HEK293 (cell line): Measurements from ENCODE around the gene SYNE3.

Experiments
- CTCF ChIA-PET: fragments of 350-600 bp; formaldehyde crosslinking; extraction: SDS; loops from one replicate; lab custom pipeline; 2021; ENCODE audit warnings: antibody characterized with exemption; lab: Yijun Ruan, JAX
- POLR2A ChIA-PET: fragments of 300-600 bp; formaldehyde crosslinking; extraction: SDS; loops from one replicate; lab custom pipeline; 2020; ENCODE audit warnings: antibody characterized with exemption, inconsistent platforms; lab: Yijun Ruan, JAX
- H3K27ac ChIP-seq: fragments of 200-500 bp; sonication (Bioruptor generic); 2 replicates; pipeline ENCODE4 v1.5.1; 2014; ENCODE audit warnings: low read depth, low read length, control low read depth, inconsistent platforms; ENCODE audit errors: extremely low read depth
- H3K36me3 ChIP-seq, 2 experiments: fragments of 200-500 bp in 1 of 2; sonication (Bioruptor generic) in 1 of 2; 1 replicate in 1 of 2; 2 replicates in 1 of 2; pipeline ENCODE4 v1.5.1; 2014 to 2017; ENCODE audit warnings: inconsistent platforms in 2 of 2, low read length in 2 of 2; ENCODE audit not compliant: control insufficient read depth in 2 of 2, insufficient read depth in 1 of 2
- H3K4me1 ChIP-seq: fragments of 200-500 bp; sonication (Bioruptor generic); 2 replicates; pipeline ENCODE4 v1.5.1; 2014; ENCODE audit warnings: mild to moderate bottlenecking, low read length, inconsistent platforms; ENCODE audit not compliant: control insufficient read depth, insufficient read depth
- H3K4me3 ChIP-seq: 2 replicates; pipeline ENCODE4 v1.5.1; 2011; ENCODE audit warnings: low read depth, mild to moderate bottlenecking, control low read depth, low read length, moderate library complexity
- H3K9me3 ChIP-seq: fragments of 200-500 bp; sonication (Bioruptor generic); 2 replicates; pipeline ENCODE4 v1.5.1; 2014; ENCODE audit warnings: low read depth, low read length, inconsistent platforms; ENCODE audit not compliant: control insufficient read depth, insufficient read depth
- CTCF ChIP-seq: fragments of 450-650 bp; formaldehyde crosslinking; IDR thresholded peaks from 2 replicates; pipeline ENCODE4 v1.5.1; 2016; ENCODE audit warnings: missing biosample characterization, missing genetic modification characterization
- IKZF3 ChIP-seq: fragments of 450-650 bp; IDR thresholded peaks from 2 replicates; pipeline ENCODE4 v1.5.0; 2018; ENCODE audit warnings: missing biosample characterization, mild to moderate bottlenecking, missing genetic modification characterization, moderate library complexity
- KLF1 ChIP-seq: fragments of 450-650 bp; formaldehyde crosslinking; IDR thresholded peaks from 2 replicates; pipeline ENCODE4 v1.5.1; 2016; ENCODE audit warnings: missing biosample characterization, missing genetic modification characterization
- ZBTB26 ChIP-seq: fragments of 450-650 bp; formaldehyde crosslinking; optimal IDR thresholded peaks from 2 replicates; pipeline ENCODE3; 2016; ENCODE audit warnings: missing biosample characterization, mild to moderate bottlenecking, missing genetic modification characterization
- ZEB2 ChIP-seq: fragments of 450-650 bp; formaldehyde crosslinking; IDR thresholded peaks from 2 replicates; pipeline ENCODE4 v1.5.1; 2016; ENCODE audit warnings: missing biosample characterization, missing genetic modification characterization
- ZIC2 ChIP-seq: fragments of 450-650 bp; formaldehyde crosslinking; IDR thresholded peaks from 2 replicates; pipeline ENCODE4 v1.5.1; 2016; ENCODE audit warnings: missing biosample characterization, missing genetic modification characterization
- ZNF112 ChIP-seq: fragments of 450-650 bp; formaldehyde crosslinking; IDR thresholded peaks from 2 replicates; pipeline ENCODE4 v1.5.0; 2017; ENCODE audit warnings: missing biosample characterization, missing genetic modification characterization
- ZNF146 ChIP-seq: fragments of 450-650 bp; formaldehyde crosslinking; IDR thresholded peaks from 2 replicates; pipeline ENCODE4 v1.5.1; 2016; ENCODE audit warnings: missing biosample characterization, missing genetic modification characterization
- ZNF148 ChIP-seq: fragments of 450-650 bp; formaldehyde crosslinking; IDR thresholded peaks from 2 replicates; pipeline ENCODE4 v1.5.0; 2017; ENCODE audit warnings: missing biosample characterization, missing genetic modification characterization, borderline replicate concordance
- ZNF157 ChIP-seq: fragments of 450-650 bp; formaldehyde crosslinking; IDR thresholded peaks from 2 replicates; pipeline ENCODE4 v1.5.1; 2016; ENCODE audit warnings: missing biosample characterization, missing genetic modification characterization
- ZNF184 ChIP-seq: fragments of 450-650 bp; IDR thresholded peaks from 2 replicates; pipeline ENCODE4 v1.5.1; 2018; ENCODE audit warnings: missing biosample characterization, mild to moderate bottlenecking, missing genetic modification characterization
- ZNF280C ChIP-seq: fragments of 450-650 bp; formaldehyde crosslinking; IDR thresholded peaks from 2 replicates; pipeline ENCODE4 v1.5.1; 2016; ENCODE audit warnings: missing biosample characterization, missing genetic modification characterization
- ZNF341 ChIP-seq: fragments of 450-650 bp; formaldehyde crosslinking; IDR thresholded peaks from 2 replicates; pipeline ENCODE4; 2016; ENCODE audit warnings: low read depth, missing biosample characterization, missing genetic modification characterization
- ZNF362 ChIP-seq: fragments of 450-650 bp; formaldehyde crosslinking; IDR thresholded peaks from 2 replicates; pipeline ENCODE4 v1.5.1; 2016; ENCODE audit warnings: missing biosample characterization, missing genetic modification characterization
- ZNF423 ChIP-seq: fragments of 450-650 bp; formaldehyde crosslinking; IDR thresholded peaks from 2 replicates; pipeline ENCODE4 v1.5.1; 2016; ENCODE audit warnings: missing biosample characterization, missing genetic modification characterization
- ZNF433 ChIP-seq: fragments of 450-650 bp; formaldehyde crosslinking; IDR thresholded peaks from 2 replicates; pipeline ENCODE4 v1.5.1; 2016; ENCODE audit warnings: missing biosample characterization, missing genetic modification characterization, low read depth
- ZNF510 ChIP-seq: fragments of 450-650 bp; formaldehyde crosslinking; IDR thresholded peaks from 2 replicates; pipeline ENCODE4 v1.5.1; 2018; ENCODE audit warnings: mild to moderate bottlenecking, missing genetic modification characterization, missing biosample characterization; ENCODE audit not compliant: insufficient replicate concordance
- ZNF514 ChIP-seq: fragments of 450-650 bp; formaldehyde crosslinking; IDR thresholded peaks from 2 replicates; pipeline ENCODE4 v1.5.1; 2016; ENCODE audit warnings: missing biosample characterization, missing genetic modification characterization
- ZNF571 ChIP-seq: fragments of 450-650 bp; formaldehyde crosslinking; IDR thresholded peaks from 2 replicates; pipeline ENCODE4 v1.5.0; 2017; ENCODE audit warnings: missing biosample characterization, missing genetic modification characterization
- ZNF660 ChIP-seq: fragments of 450-650 bp; IDR thresholded peaks from 2 replicates; pipeline ENCODE4 v1.5.1; 2018; ENCODE audit warnings: missing biosample characterization, mild to moderate bottlenecking, missing genetic modification characterization
- ZNF747 ChIP-seq: fragments of 450-650 bp; formaldehyde crosslinking; IDR thresholded peaks from 2 replicates; pipeline ENCODE4 v1.5.1; 2016; ENCODE audit warnings: missing biosample characterization, missing genetic modification characterization

SYNE3 gene

GRCh38 chr14:95491936-95492608 lies 24.4 kb downstream of the SYNE3 start:
- Histone ChIP-seq H3K27ac (no peak overlapping the region), H3K4me1 (no peaks in the 10 kb centered on the region; the same call in 1 of the 2 replicates), H3K9me3 (no peaks in the 10 kb centered on the region), H3K4me3 (no peak overlapping the region), H3K36me3 (no peaks in the 10 kb centered on the region)
- TF ChIP-seq ZNF184 = peak; percentile 94
- TF ChIP-seq ZNF157 (tag by site-specific recombination) = no peak
- peak; percentile 92 for TF ChIP-seq ZNF146 (tag by site-specific recombination)
- ChIA-PET CTCF (interaction anchor here (0.6 kb wide), 1 partner anchor 44 kb away, joined by 3 read pairs; no protein-coding TSS in a partner anchor), POLR2A (no interaction called here)

- Histone ChIP-seq H3K27ac (no peak overlapping the region), H3K9me3 (no peaks in the 10 kb centered on the region), H3K4me3 (no peak overlapping the region), H3K4me1 (no peaks in the 10 kb centered on the region), H3K36me3 (no peaks in the 10 kb centered on the region)
- CTCF ChIA-PET = interaction anchor here (0.5 to 0.7 kb wide), 3 partner anchors 22 to 761 kb away, joined by 4 read pairs; no protein-coding TSS in a partner anchor
- POLR2A ChIA-PET = no interaction called here
- no peak for TF ChIP-seq IKZF3
- peak; percentile 49; the same call in 1 of the 2 replicates for TF ChIP-seq ZNF341 (tag by site-specific recombination)
- peak; percentile 56 for TF ChIP-seq KLF1 (tag by site-specific recombination)
Observed at GRCh38 chr14:95490727-95491451, 25.6 kb downstream of the SYNE3 start.

GRCh38 chr14:95490138-95490509 lies 26.3 kb downstream of the SYNE3 start:
- POLR2A ChIA-PET = no interaction called here
- no peaks in the 10 kb centered on the region for H3K4me1 ChIP-seq
- H3K9me3 ChIP-seq = no peaks in the 10 kb centered on the region
- no peak overlapping the region for H3K27ac ChIP-seq
- no peak overlapping the region for H3K4me3 ChIP-seq
- CTCF ChIA-PET = interaction anchor here (0.5 to 1.2 kb wide), 3 partner anchors 23 to 46 kb away, joined by 3 to 4 read pairs (median 4); no protein-coding TSS in a partner anchor
- H3K36me3 ChIP-seq = no peaks in the 10 kb centered on the region
- TF ChIP-seq ZNF280C (tag by site-specific recombination) (no peak), ZNF112 (tag by site-specific recombination) (no peak), ZNF747 (tag by site-specific recombination) (no peak), ZEB2 (no peak), ZNF362 (tag by site-specific recombination) (no peak), ZNF423 (tag by site-specific recombination) (no peak), ZNF514 (no peak), ZNF660 (tag by site-specific recombination) (no peak), ZNF184 (no peak), ZIC2 (tag by site-specific recombination) (no peak), ZNF571 (no peak), CTCF (tag by site-specific recombination) (no peak), ZBTB26 (tag by site-specific recombination) (no peak), ZNF510 (no peak), ZNF433 (tag by site-specific recombination) (no peak), ZNF148 (tag by site-specific recombination) (no peak)
